Choroid plexus epithelial cell (primary cell): Measurements from ENCODE around the gene COQ10B.
"Not testable (repeated sequence)": the region's sequence is repeated elsewhere in the genome, so short reads cannot be mapped to it uniquely, and the experiment has no call there.

Experiments
- DNase-seq: peaks from one replicate; pipeline ENCODE4 v3.0.0-alpha.2; 2010; ENCODE audit warnings: low read depth
- H3K4me3 ChIP-seq: 2 replicates; pipeline ENCODE4 v1.5.1; 2011; ENCODE audit warnings: low read depth, mild to moderate bottlenecking, control low read depth, low read length, moderate library complexity
- TF ChIP-seq, protein P1 (sequence below): conservative IDR thresholded peaks from 2 replicates; pipeline ENCODE4 v1.5.1; 2011; ENCODE audit warnings: low read depth, mild to moderate bottlenecking, control low read depth, inconsistent platforms, low read length, moderate library complexity

The COQ10B gene

DNA sequence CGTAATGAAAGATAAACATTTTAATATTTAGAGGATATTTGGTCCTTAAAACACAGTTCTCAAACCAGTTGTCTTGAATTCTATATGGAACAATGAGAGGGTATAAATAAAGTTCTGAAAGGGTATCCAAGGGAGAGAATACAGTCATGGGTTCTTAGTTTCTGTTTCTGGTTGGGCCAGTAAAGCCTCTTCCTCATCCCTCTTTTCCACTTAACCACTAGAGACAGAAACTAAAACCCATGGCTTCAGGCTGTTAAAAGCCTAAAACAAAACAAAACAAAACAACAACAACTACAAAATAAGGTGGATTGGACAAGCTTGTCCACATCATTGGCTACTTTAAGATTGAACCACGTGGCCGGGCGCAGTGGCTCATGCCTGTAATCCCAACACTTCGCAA lies 18.8 kb downstream of the COQ10B start:
- TF ChIP-seq, protein P1, sequence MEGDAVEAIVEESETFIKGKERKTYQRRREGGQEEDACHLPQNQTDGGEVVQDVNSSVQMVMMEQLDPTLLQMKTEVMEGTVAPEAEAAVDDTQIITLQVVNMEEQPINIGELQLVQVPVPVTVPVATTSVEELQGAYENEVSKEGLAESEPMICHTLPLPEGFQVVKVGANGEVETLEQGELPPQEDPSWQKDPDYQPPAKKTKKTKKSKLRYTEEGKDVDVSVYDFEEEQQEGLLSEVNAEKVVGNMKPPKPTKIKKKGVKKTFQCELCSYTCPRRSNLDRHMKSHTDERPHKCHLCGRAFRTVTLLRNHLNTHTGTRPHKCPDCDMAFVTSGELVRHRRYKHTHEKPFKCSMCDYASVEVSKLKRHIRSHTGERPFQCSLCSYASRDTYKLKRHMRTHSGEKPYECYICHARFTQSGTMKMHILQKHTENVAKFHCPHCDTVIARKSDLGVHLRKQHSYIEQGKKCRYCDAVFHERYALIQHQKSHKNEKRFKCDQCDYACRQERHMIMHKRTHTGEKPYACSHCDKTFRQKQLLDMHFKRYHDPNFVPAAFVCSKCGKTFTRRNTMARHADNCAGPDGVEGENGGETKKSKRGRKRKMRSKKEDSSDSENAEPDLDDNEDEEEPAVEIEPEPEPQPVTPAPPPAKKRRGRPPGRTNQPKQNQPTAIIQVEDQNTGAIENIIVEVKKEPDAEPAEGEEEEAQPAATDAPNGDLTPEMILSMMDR: no peak
- DNase-seq: no peak
- H3K4me3 ChIP-seq: no peak overlapping the region

DNA sequence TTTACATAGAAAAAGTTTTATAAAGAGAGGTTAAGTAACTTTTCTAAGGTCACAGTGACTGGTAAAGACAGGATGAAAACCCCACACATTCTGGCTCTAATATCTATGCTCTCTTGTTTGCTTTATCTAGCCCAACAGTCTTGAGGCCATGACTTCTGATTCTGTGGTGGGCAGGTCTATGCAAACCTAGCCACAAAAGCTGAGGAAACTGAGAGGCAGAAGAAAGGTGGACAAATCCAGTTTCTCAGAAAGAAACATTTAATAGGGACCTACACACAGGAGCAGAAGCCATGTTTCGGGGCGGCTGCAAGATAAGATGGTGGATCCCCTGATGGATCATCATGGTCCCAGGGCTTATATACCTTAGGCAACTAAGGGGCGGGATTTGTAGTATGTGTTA lies 24.4 kb downstream of the COQ10B start:
- DNase-seq: no peak
- H3K4me3 ChIP-seq: no peak overlapping the region
- TF ChIP-seq, protein P1: no peak

DNA sequence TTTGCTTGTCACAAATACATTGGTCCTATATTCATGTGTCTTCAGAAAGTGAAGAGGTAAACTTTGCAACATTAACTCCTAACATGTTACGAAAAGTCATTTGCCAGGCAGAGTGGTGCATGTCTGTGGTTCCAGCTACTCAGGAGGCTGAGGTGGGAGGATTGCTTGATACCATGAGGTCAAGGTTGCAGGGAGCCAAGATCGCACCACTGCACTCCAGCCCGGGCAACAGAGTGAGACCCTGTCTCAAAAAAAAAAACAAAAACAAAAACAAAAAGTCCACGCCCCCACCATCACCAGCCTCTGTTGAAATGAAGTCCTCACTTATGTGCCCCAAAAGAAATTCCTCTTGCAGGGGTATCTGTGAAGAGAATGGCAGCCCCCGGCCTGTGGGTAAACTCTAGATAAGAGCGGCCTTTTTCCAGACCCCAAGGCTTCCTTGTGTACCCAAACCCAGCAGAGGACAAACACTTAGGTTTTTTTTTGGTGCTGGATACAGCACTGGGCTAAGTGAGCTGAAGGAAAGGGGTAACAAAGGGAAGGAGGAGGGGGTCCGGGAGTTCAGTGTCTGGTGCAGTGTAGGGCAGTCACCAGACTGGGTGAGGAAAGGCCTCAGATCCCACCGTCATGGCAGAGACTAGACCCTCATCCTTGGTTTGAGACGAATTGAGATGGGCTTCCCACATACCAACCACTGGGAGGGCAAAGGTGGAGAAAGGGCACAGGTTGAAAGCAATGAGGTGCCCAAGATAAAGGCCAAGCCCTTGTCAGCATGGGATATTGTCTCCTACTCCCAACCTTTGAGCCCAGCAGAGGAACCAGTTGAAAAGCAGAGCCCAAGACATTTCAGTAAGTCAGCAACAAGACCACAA lies 27.0 kb downstream of the COQ10B start:
- TF ChIP-seq, protein P1: no peak
- DNase-seq: no peak
- H3K4me3 ChIP-seq: no peak overlapping the region

DNA sequence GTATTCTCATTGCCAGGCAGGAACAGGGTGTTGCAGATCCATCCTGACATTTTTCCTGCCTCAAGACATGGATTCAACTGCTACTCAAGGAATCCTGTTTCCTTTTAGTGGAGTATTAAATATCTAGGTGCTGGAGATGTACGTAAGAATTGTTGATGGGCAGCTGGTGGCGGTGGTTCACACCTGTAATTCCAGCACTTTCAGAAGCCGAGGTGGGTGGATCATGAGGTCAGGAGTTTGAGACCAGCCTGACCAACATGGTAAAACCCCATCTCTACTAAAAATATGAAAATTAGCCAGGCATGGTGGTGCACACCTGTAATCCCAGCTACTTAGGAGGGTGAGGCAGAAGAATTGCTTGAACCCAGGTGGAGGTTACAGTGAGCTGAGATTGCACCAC lies 30.9 kb downstream of the COQ10B start:
- not testable (repeated sequence) for DNase-seq, H3K4me3 ChIP-seq

DNA sequence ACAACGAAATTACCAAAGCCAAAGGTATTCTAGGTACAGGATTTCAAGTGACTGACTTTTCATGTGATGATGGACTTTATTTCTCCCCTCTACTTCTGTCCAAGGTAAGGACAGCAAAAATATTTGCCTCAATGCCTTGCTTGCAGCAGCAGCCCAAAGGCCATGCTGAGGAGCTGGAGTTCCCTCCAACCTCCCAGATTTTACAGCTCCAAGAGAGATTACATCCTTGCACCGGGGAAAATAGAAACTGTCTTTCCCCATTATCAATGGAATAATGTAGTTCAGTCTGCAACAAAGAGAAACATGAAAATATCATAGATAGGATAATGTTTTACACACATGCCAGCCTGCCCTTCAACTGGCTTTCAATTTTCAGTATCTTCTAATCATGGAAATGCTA lies 32.8 kb downstream of the COQ10B start:
- TF ChIP-seq, protein P1: no peak
- no peak overlapping the region for H3K4me3 ChIP-seq
- DNase-seq: no peak

DNA sequence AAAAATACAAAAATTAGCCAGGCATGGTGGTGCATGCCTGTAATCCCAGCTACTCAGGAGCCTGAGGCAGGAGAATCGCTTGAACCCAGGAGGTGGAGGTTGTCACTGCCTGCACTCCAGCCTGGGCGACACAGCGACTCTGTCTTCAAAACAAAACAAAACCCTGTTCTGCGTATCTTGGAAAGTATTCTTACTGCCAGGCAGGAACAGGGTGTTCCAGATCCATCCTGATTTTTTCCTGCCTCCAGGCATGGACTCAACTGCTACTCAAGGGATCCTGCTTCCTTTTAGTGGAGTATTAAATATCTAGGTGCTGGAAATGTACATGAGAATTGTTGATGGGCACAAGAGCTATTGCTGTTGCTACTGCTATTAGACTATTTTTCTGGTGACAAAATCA lies 34.0 kb downstream of the COQ10B start:
- no peak overlapping the region for H3K4me3 ChIP-seq
- TF ChIP-seq, protein P1: no peak
- no peak for DNase-seq

DNA sequence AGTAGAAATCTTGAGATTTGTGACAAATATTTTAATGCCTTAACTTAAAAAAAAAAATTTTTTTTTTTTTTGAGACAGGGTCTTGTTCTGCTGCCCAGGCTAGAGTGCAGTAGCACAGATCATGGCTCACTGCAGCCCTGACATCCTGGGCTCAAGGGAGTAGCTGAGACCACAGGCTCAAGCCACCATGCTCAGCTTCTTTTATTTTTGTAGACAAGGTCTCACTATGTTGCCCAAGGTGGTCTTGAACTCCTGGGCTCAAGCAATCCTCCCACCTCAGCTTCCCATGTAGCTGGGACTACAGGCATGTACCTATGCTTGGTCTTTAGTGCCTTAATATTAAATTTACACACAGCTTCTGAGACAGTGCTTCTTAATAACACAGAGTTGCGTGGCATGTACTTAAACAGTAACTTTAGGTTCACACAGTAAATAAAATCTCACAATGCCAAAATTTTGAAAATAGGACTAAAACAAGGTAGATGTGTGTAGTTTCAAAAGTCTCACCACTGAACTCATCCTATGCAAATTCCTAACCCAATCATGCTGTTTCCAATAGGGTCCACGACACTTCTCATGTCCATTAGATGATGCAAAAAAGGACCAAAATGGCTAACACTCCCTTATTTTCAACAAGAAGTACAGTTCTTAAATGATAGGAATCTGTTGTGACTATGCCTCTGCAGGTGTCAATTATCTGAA lies 42.2 kb downstream of the COQ10B start:
- TF ChIP-seq, protein P1: no peak
- DNase-seq: no peak
- H3K4me3 ChIP-seq: no peak overlapping the region
